ENCODE data around the gene FBXW8. TPM values are rescaled to one million over a fixed set of nuclear protein-coding genes. Genes with fewer than 3 reads are reported as not detected.

Gene FBXW8
- total and polyA plus RNA-seq, 4 donors: 3.9 to 20.3 (median 12.5) TPM

DNA sequence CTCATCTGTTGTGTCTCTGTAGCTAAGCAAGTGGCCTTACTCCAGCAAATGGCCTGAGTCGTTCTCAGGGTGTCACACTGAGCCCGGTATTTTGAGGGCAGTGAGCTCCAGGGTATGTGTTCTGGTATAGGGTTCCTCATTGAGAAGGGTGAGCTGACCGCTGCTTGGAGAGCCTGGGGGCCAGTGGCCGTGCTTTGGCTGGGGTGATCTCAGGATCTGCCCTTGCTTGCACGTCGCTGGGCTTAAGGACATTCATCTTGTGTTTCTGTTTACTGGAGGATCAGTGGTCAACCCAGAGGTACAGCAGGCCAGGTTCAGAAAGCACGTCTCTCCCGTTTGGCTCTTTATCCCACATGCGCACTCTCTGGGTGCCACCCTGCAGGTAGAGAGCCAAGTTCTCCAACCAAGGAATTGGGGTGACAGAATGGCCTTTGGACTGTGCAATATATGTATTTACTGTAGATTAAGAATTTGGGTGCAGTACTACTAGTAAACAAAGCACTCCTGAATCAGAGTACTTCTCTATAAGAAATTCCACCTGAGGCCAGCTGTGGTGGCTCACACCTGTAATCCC lies 52.1 kb downstream of the FBXW8 start:
- TF ChIP-seq, protein P1, sequence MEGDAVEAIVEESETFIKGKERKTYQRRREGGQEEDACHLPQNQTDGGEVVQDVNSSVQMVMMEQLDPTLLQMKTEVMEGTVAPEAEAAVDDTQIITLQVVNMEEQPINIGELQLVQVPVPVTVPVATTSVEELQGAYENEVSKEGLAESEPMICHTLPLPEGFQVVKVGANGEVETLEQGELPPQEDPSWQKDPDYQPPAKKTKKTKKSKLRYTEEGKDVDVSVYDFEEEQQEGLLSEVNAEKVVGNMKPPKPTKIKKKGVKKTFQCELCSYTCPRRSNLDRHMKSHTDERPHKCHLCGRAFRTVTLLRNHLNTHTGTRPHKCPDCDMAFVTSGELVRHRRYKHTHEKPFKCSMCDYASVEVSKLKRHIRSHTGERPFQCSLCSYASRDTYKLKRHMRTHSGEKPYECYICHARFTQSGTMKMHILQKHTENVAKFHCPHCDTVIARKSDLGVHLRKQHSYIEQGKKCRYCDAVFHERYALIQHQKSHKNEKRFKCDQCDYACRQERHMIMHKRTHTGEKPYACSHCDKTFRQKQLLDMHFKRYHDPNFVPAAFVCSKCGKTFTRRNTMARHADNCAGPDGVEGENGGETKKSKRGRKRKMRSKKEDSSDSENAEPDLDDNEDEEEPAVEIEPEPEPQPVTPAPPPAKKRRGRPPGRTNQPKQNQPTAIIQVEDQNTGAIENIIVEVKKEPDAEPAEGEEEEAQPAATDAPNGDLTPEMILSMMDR (IDR thresholded peaks at IDR 0.05; ENCODE audit: control extremely low read depth, extremely low read depth): no peak
- Histone ChIP-seq H3K9me3 (ENCODE audit: control insufficient read depth in 4 of 4, insufficient read depth in 3 of 4, low read length in 3 of 4) (no peaks in the 10 kb centered on the region), H3K27me3 (ENCODE audit: control insufficient read depth in 3 of 3, insufficient read depth in 3 of 3, low read length in 2 of 3) (no peaks in the 10 kb centered on the region), H3K9ac (ENCODE audit: insufficient read depth in 1 of 2, low read length in 2 of 2) (no peak overlapping the region), H3K36me3 (ENCODE audit: control insufficient read depth in 4 of 4, insufficient read depth in 4 of 4, low read length in 4 of 4) (peaks cover 2 to 12% (median 8%) of the 10 kb centered on the region in 4 donors), H3K27ac (ENCODE audit: low read depth in 1 of 2, low read length in 1 of 2) (no peak overlapping the region), H3K4me1 (ENCODE audit: control insufficient read depth in 5 of 5, insufficient read depth in 5 of 5, low read length in 5 of 5) (no peaks in the 10 kb centered on the region), H3K4me3 (no peak overlapping the region)
- 93 to 94% methylated on average over 9 of the region's 9 CpGs for WGBS, 2 donors
- no peak for DNase-seq
- ATAC-seq (ENCODE audit: insufficient read depth, low FRiP score): no peak

DNA sequence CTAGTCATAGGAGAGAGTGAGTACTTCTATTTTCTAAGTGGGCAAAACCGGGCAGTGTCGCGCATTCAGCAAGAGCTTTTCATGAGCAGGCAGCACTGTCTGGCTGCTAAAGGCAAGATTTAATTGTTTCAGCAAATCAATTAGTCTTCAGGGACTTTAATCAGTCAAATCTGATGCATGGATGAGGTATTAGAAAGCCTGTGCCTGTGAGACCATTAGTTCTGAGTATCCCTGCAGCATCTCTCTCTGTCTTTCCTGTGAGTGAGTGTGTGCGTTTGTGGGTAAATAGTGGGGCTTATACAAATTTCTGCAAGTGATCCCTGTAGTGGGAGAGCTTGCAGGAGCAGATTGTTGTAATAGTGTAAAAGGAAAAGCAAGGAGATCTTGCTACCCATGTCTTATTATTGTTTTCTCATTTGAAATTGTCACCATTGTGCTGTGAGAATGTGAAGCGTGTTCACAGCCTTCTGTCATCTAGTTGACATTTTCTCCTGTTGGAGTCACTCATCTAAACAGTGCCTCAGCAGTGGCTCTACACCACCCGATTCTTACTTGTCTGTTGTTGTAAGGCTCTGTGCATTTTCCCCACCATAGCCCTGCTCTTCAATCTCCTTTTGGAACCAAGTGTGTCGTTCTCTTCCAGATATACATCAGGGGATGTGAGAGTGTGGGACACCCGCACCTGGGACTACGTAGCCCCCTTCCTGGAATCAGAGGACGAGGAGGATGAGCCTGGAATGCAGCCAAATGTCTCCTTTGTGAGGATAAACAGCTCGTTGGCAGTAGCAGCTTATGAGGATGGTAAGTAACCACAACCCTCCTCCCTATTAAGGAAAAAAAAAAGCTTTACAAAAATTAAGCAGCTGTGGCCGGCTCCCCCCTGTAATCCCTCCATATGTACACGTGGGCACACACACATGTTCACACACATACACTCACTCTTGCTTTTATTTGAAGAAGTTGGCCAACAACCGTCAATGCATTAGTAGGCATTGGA lies 53.6 kb downstream of the FBXW8 start:
- no peak for ATAC-seq (ENCODE audit: insufficient read depth, low FRiP score)
- TF ChIP-seq, protein P1 (IDR thresholded peaks at IDR 0.05; ENCODE audit: control extremely low read depth, extremely low read depth): no peak
- WGBS, 2 donors: 71 to 78% methylated on average over 14 of the region's 14 CpGs

DNA sequence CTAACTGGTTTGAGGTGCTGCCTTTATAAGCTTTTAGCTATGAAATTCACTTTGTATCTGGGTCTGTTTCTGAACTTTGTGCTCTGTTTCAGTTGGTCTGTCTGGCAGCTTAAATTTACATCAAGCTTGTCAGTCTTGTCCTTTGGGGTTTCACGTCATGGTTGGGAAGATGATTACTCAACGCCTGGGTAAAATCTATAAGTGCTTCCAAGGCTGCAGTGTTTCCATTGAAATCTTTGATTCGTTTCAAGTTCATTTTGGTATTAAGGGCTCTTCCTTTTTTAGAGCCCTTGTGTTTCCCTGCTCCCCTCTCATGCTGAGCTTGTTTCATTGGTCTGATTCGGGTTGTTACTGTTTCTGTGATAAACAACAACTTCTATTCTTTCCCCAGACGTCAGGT lies 58.2 kb downstream of the FBXW8 start:
- no peaks in the 10 kb centered on the region for H3K27me3 ChIP-seq (ENCODE audit: control insufficient read depth in 3 of 3, insufficient read depth in 3 of 3, low read length in 2 of 3)
- TF ChIP-seq, protein P1 (IDR thresholded peaks at IDR 0.05; ENCODE audit: control extremely low read depth, extremely low read depth): no peak
- no peaks in the 10 kb centered on the region for H3K9me3 ChIP-seq (ENCODE audit: control insufficient read depth in 4 of 4, insufficient read depth in 3 of 4, low read length in 3 of 4)
- H3K4me1 ChIP-seq (ENCODE audit: control insufficient read depth in 5 of 5, insufficient read depth in 5 of 5, low read length in 5 of 5): peaks cover 0 to 9% (median 8%) of the 10 kb centered on the region in 5 donors
- 85 to 87% methylated on average over 5 of the region's 5 CpGs for WGBS, 2 donors
- H3K9ac ChIP-seq (ENCODE audit: insufficient read depth in 1 of 2, low read length in 2 of 2): no peak overlapping the region
- ATAC-seq (ENCODE audit: insufficient read depth, low FRiP score) (no peak), DNase-seq (no peak)
- H3K36me3 ChIP-seq (ENCODE audit: control insufficient read depth in 4 of 4, insufficient read depth in 4 of 4, low read length in 4 of 4): peaks cover 2 to 18% (median 8%) of the 10 kb centered on the region in 4 donors
- no peak overlapping the region for H3K27ac ChIP-seq (ENCODE audit: low read depth in 1 of 2, low read length in 1 of 2)
- H3K4me3 ChIP-seq: no peak overlapping the region

More for the DNA sequence above, 53.6 kb downstream of the FBXW8 start:
- no peak overlapping the region for H3K4me3 ChIP-seq
- H3K9me3 ChIP-seq (ENCODE audit: control insufficient read depth in 4 of 4, insufficient read depth in 3 of 4, low read length in 3 of 4): no peaks in the 10 kb centered on the region
- H3K9ac ChIP-seq (ENCODE audit: insufficient read depth in 1 of 2, low read length in 2 of 2): no peak overlapping the region
- peaks cover 2 to 14% (median 8%) of the 10 kb centered on the region in 4 donors for H3K36me3 ChIP-seq (ENCODE audit: control insufficient read depth in 4 of 4, insufficient read depth in 4 of 4, low read length in 4 of 4)
- no peaks in the 10 kb centered on the region for H3K4me1 ChIP-seq (ENCODE audit: control insufficient read depth in 5 of 5, insufficient read depth in 5 of 5, low read length in 5 of 5)
- no peak overlapping the region for H3K27ac ChIP-seq (ENCODE audit: low read depth in 1 of 2, low read length in 1 of 2)
- no peaks in the 10 kb centered on the region for H3K27me3 ChIP-seq (ENCODE audit: control insufficient read depth in 3 of 3, insufficient read depth in 3 of 3, low read length in 2 of 3)
- no peak for DNase-seq

Measured in lung (tissue), 12 donors.